Measurements from ENCODE around the gene MYRF. TPM values are rescaled to one million over a fixed set of nuclear protein-coding genes. Genes with fewer than 3 reads are reported as not detected.

Gene MYRF
- total RNA-seq, 1 donor from 2014 or later, result 0.30 TPM

DNA sequence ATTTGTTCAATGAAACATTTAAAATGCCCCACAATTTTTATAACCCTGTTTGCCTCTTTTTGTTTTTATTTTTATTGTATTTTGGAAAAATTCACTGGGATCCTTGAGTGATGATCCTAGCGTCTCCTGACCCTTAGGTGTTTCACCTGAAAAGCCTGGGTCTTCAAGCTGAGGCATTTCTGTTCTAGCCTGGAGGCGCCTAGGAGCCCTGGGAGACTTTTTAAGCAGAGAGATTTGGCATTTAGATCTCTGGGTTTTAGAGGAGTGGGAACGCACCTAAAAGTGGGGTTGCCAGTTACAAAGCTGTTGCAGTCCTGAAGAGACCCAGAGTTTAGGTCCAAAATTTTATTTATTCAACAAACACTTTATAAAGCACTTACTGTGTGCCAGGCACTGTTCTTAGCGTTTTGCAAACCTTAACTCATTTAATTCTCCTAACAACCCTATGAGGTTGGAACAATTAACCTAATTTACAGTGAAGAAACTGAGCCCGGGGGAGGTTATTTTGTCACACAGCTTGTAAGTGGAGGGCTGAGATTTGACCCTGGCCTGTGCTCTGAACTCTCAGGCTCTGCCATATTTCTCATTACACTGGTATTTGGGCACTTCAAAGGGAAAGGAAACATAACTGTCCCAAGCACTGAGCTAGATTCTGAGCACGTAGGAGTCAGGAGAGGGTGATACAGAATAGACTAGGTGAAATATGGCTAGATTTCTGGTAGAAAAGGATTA is 65.2 kb downstream of the MYRF start:
- no peak for DNase-seq

DNA sequence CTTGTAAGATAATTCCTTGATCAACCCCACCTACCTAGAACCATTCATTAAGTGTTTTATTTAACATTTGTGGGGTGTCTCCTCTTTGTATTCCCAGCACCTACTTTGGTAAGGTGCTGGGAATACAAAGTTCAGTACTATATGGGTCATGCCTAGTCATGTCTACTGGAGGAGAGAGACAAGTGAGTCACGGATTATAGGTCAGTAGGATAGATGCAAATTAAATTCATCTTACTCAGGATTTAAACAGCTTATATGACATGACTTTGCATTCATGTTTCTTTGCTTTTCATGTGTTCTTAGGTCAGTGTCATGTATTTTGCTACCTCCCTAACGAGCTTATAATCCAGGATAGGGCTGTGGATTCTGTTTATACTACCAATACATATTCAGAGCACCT is 67.7 kb downstream of the MYRF start:
- no peak for DNase-seq

DNA sequence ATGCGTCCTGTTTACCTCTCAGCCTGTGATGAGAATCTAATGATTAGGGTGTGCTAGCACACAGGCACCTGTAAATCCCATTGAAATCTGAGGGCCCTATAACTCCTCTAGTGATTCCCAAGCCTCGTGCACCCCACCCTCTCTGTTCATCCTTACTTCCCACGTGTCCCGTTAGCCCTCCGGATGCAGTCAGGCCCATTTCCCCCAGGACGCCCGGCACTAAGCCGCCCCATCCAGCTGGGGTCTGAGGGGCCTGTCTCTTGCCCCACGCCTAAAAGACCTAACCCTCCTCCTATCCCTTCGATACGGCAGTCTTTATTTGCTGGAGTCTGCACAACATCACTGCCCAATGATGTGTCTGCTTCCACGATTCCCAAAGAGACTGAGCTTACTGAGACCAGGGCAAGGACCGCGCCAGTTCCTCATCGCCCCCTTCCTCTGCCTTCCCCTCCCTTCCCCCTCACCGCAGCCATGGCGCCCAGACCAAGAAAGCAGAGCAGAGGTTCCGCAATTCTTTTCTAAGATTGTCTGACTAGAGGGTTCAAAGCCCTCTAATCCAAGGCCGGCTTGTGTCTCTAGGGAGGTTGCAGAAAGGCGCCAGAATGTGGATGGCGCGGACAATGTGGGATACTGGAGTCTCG is 74.6 kb downstream of the MYRF start:
- DNase-seq, result peak; percentile 52

DNA sequence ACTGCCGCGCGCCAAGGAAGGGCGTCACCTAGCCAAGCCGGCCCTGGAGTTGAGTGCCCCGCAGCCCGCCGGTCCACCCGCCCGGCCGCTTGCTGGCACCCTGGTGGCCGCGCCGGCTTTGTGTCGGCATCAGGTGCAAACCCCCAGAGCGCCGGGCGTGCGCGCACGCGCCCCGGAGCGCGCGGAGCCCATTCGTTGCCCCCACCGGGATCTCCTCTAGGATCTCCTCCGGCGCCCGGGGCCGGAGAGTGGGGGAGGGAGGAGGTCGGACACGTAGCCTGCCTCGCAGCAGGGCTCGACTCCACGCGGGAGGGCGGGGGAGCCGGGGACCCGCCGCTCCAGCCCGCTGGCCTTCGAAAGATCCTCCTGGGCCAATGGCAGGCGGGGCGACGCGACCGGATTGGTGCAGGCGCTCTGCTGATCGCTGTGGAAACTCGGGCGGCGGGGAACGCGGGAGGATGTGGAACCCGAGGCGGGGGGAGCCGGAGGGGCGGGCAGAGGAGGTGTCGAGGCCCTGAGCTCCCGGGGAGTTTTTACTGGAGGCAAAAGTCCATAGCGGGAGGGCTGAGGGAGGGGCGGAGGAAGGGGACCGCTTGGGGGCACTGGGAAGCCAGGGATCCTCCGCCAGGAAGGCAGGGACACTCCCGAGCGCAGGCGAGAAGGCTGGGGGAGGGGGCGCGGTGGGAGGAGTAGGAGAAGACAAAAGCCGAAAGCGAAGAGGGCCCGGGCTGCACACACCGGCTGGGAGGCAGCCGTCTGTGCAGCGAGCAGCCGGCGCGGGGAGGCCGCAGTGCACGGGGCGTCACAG is 75.3 kb downstream of the MYRF start, which contains the start of gene FADS2:
FADS2 (plus strand) TSS at position 730 of the 808 bp plus-strand sequence. CDS start 91 bp downstream, outside the sequence.
- DNase-seq, result peak; percentile 94

DNA sequence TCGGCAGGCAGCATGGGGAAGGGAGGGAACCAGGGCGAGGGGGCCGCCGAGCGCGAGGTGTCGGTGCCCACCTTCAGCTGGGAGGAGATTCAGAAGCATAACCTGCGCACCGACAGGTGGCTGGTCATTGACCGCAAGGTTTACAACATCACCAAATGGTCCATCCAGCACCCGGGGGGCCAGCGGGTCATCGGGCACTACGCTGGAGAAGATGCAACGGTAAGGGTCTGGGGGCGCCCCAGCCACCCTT is 75.9 kb downstream of the MYRF start:
- DNase-seq, result no peak

DNA sequence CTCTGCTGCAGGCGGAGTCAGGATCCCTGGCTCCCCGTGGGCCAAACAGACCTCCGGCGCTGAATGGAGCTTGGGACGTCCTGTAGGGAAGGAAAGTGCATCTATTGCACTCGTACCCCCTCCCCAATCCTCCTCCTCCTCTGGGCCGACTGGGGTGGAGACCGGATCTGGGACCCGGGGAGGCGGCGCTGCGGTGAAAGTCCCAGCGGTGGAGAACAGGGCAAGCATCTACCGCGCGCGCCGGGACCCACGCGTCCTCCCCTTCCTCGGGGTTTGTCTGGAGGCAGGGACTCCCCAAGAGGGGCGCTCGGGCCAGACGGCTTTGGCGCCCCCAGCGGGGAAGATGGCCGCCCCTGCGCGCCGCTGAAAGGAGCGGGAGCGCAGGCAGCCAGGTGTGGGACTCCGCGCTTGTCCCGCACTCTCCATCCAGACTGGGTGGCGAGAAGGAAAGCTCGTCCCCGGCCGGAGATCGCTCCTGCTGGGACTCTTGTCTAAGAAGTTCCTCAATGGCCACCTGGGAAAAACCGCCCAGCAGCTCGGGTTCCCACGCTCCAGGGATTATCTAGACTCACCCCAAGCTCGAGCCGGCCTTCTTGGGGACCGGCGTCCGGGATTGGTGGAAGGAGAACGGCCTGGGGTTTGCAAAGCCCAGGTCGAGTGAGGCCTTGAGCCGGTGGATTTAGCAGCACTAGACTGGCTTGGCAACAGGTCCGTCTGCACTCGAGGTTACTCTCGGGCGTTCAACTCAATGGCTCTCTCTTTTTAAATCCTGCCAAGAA is 76.4 kb downstream of the MYRF start:
- no peak for DNase-seq

DNA sequence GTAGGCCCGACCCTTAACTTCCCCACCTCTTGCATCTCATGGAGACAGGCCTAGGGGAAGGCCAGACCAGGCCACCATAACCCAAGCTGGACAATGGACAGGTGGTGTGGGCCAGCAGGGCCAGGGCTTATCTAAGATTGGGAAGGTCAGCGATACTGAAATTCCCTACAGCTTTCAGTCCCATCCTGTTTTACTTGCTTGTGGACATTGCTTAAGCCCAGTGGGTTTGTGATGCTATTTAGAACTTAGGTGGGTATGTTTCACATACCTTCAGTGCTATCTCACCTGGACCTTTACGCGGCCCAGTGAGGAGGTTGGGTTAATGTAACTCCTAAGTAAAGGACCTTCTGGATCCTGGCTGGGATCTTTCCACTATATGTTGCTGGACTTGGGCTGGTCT is 77.4 kb downstream of the MYRF start:
- no peak for DNase-seq

DNA sequence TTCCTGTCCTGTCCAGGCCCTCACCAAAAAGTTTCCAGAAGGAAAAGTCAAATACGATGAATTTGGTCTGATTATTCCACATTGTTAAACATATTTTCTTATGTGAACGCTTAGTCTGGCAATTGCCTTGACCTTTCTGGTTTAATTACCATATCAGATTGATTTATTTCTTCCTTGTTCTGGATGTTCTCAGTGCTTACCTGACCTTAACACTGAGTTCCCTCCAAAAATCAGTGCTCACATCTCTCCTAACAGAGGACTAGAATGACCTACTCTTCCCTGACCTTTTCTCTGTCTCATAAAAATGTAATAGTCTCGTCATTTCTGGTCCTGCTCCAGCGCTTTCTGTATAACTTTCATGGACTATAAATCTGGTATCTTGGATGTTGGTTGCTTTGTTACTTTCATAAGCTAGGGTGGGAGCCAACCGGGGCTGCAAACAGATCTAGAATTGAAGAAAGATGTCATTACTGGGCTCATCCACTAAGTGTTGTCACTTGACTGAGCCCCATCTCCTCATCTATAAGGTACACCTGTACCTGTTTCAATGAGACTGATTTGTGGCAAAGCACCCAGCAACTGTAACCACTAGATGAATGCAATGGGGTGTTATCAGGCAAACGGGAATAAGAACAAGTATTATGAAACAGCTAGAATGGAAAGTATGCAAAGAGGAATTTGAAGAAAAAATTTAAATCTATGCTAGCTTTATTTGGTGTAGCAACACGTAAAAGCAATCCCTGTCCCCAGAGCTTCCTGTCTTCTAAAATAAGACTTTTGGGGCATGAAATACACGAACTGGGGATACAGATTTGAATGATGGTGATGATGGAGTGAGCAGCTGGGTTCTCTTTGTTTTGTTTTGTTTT is 78.0 kb downstream of the MYRF start:
- peak; percentile 47 for DNase-seq

DNA sequence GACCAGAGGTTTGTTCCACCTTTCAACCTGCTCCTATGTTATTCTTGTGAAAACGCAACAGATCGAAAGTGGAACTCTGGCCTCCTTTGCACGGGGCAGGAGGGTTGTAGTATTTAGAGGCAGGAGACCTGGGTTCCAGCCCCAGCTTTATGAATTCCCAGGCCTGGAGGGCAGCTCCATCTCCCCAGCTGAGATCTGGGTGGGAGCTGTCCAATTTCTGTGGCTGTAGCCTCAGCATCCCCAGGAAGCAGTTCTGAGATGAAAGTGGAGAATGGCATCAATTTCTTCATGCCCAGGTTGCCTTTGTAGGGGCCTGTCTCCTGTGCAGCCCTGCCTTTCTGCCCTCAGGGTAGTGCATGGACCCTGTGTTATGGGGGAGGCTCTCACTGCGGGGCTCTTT is 79.8 kb downstream of the MYRF start:
- no peak for DNase-seq

DNA sequence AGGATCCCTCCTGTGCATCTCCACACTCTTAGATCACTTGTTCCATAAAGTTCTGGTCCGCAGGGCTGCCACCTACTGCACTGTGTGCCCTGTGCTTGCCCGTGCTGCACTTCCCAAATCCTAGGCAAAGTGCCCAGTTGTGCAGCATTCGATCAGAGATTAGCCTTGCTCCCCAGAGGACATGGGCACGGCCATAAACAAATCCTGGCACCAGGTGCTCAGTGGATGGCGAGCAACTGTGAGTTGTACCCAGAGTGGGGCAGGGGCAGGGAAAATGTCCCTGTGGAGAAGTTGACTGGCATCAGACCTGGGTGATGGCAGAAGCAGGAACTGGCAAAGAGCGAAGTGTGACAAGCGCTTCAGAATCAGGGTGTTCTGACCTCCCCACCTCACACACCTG is 80.3 kb downstream of the MYRF start:
- DNase-seq, result no peak

DNA sequence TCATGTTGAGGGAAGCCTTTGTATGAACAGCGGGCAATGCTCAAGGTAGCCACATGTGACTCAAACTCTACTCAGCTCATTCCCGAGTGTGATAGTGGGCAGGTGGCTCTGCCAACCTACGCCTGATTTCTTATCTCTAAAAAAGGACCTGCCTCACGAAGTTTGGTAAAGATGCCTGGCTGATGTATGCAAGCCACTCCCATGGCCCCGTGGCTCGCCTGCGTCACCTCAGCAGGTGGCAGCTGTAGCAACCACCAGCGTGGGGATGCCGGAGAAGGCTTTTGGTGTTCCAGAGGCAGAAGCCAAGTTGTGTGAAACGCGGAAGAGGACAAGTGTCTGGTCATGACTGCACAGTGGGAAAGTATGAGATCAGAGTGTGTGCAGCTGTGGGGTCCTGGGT is 81.0 kb downstream of the MYRF start:
- DNase-seq, result no peak

DNA sequence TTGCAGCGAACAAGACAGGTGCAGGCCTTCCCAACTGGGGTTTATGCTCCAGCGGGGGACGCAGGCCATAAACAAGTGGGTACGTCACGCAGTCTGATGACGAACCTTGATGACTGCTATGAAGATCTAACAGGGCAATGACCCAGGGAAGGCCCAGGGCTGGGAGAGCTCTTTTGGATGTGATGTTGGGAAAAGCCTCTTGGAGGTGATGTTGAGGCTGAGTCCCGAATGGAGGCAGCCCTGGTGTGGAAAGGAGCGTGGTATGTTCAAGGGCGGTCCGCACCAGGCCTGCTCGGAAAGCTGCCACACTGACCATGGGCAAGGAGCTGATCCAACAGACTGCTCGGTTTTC is 81.5 kb downstream of the MYRF start:
- no peak for DNase-seq

DNA sequence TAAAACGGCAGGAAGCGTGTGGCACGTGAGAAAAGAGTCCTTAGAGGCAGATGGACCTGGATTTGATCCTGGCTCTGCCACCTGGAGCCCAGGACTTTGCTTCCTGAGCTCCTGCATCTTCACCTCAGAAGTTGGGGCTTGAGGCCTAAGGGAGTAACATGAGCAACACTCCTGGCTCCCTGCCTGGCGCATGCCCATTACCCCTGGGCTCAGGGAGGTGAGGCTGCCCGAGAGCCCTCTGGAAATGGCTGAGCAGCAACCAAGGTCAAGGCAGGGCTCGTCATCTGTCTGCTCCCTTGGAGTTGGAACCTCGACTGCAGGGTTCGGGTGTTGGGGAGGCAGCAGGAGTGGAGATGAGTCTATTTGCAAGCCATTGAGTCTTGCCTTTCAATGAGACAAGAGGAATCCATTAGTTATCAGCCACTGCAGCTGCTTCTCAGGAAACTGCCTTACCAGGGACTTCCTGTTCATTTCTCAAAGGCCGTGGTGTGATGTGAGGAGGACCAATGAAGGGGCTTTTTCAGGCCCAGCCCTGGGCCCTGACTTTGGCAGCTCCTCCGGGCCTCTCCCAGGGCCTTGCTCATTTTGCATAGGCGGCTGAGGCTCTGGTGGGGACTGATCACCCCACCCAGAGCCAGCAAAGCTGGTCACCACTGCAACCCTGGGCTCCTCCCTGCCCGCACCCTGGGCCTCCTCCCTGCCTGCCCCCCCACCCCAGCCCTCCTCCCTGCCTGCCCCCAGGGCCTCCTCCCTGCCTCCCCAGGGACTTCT is 82.0 kb downstream of the MYRF start:
- DNase-seq, result peak; percentile 80

DNA sequence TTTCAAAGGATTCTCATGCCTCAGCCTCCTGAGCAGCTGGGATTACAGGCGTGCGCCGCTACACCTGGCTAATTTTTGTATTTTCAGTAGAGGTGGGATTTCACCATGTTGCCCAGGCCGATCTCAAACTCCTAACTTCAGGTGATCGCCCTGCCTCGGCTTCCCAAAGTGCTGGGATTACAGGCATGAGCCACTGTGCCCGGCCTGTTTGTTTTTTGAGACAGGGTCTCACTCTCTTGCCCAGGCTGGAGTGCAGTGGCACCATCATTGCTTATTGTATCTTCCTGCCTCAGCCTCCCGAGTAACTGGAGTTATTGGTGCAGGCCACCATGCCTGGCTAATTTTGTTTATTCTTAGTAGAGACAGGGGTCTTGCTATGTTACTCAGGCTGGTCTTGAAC is 83.8 kb downstream of the MYRF start:
- no peak for DNase-seq

DNA sequence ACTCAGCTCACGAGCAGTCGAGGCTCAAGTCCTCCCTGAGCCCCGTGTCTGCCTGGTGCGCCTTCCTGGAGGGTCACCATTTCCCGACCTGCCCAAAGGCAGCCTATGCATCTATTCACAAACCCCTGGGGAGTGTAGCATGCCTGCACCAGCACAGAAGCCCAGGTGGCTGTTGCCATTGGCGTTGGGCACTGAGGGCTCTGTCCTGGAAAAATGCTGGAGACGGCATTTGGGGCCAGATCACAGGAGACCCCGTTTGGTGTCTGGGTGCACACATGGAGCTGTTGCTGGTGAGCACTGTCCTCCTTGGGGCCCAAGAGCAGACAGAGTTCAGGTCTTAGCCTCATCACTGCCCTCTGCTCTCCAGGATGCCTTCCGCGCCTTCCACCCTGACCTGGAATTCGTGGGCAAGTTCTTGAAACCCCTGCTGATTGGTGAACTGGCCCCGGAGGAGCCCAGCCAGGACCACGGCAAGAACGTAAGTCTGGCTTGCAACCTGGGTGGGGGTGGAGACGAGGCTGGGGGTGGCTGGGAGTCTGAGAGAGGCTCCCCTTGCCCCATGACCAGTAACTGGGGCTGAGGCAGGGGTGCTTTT is 85.1 kb downstream of the MYRF start:
- DNase-seq, result no peak

Other genes starting within 250 kb of the MYRF start
- 0.49 TPM for gene LRRC10B, start 243.9 kb upstream of the MYRF start, total RNA-seq
- 1.7 TPM for gene SYT7, start 171.6 kb upstream of the MYRF start, total RNA-seq
- 1.1 TPM for gene DAGLA, start 72.2 kb upstream of the MYRF start, total RNA-seq
- gene TMEM258, start 40.0 kb downstream of the MYRF start, total RNA-seq, result 83.5 TPM
- gene FEN1, start 40.3 kb downstream of the MYRF start, total RNA-seq, result 12.0 TPM
- gene FADS1, start 64.4 kb downstream of the MYRF start, total RNA-seq, result 34.8 TPM
- gene FADS2, start 75.7 kb downstream of the MYRF start, total RNA-seq, result 32.0 TPM
- gene FADS3, start 138.9 kb downstream of the MYRF start, total RNA-seq, result 24.8 TPM
- gene RAB3IL1, start 164.9 kb downstream of the MYRF start, total RNA-seq, result 11.1 TPM
- gene BEST1, start 197.7 kb downstream of the MYRF start, total RNA-seq, result 2.1 TPM
- 666 TPM for gene FTH1, start 215.0 kb downstream of the MYRF start, total RNA-seq